NCI-H146 treated with DMSO at 0.1 percent for 48 hours (cell line): ENCODE results near the gene AJUBA.
"Not testable (repeated sequence)": the region's sequence is repeated elsewhere in the genome, so short reads cannot be mapped to it uniquely, and the experiment has no call there.

ENCODE experiments used
- DNase-seq: peaks from one replicate; lab custom pipeline; 2025; ENCODE audit not compliant: unreplicated experiment; lab: John Stamatoyannopoulos, UW

Gene AJUBA

DNA sequence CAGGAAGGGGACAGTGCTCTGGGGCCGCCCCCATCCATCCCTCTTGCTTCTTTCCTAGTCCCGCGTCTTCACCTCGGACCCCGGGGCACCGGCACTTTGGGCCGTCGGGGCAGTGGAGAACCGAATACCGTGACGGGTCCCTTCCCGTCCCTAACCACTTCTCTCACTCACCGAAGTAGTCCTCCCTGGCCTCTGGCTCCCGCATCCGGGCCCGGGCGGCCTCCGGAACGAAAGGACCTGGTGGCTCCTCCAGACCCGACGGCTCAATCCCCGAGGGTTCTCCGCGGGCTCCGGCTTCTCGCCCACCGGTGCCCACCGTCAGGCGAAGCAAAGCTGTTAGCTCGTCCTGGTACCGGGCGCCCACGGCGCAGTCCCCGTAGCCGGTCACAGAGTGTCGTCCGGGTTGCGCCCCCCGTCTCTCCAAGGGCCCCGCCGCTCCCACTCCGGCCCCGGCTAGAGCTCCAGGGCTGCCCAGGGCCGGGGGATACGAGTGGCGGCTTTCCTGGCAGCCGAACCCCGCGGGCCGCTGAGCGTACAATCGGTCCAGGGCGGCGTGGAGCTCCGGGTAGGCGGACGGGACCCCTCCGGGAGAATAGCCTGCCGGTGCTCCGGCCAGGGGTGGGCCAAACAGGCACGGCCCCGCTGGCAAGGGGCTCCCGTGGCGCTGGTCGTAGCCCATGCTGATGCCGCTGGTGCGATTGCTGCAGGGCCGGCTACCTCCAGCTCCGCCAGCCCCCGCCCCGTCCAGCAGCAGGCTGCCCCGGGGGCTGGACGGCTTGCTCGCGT, 1.1 kb downstream of the AJUBA start:
- no peak for DNase-seq

DNA sequence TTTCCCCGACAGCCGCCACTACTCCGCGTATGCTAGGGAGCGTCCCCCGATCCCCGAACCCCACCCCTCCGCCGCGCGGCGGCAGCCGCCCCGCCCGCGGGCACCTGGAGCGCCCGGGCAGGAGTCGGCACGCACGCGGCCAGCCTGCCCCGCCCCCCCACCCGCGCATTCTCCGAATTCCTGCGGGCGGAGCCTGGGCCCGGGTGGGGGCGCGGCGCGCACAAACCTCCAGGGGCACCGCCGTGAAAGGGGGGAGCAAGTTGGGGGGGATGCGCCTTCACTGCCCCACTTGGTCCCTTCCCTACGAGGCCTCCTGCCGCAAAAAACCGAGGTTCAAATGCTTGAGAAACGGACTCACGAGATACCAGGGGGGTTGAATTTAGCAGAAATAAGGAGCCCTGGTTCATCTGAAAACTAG, 1.7 kb downstream of the AJUBA start:
- no peak for DNase-seq

DNA sequence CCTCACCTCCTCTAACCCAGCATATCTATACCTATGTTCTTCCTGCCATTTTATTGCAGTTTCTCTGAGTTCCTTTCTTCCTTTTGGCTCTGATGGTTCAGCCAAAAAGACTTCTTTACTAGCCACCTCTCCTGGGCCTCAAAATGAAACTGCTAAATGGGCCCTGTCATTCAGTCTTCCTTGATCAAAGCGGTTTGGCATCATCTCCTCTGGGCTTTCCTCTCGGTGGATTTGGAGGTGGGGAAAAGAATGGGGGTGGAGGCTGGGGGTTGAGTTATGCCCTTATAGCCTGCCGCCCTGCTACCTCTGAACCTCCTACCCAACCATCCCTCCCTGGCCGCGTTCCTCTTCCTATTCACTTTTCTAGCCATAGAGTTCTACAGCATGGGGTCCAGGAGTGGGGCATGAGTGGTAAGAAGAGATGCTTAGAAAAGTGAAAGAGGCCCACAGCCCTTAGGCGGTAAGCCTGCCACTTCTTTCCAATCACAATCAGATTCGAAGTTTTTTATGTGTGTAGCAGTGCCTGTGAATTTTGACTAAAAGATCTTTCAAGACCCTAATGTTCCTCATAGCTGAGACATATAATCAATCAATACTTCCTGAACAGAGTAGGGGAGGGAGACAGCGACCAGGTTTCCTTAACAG, 2.5 kb downstream of the AJUBA start:
- no peak for DNase-seq

DNA sequence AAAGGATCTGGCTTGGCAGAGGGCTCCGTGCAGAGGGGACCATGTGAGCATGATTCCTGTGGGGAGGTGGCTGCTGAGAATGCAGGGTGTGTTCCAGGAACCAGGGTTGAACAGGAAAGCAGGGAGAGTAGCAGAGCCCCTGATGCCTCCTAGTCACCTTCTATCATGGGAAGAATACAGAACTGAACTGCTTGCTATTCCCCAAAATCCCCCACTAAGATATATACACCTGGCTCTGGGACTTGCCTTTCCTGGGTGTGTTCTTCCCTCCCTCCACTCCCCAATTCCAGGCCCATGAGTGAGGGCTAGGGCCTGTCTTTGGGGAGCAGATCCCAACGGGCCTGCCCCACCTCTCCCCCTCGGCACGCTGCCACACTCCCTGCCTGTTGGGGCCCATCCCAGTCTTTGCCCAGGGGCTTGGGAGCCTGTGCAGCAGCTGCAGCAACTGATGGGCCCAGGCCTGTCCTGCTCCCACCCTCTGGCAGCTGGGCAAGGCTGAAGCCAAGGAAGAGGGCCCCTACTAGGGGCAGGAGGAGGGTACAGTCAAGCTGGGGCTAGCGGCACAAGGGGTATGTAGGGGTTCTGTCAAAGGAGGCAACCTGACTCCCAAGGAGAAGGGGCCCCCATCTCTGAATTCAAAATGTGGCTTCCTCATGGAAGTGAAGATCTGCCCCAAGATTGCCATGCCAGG, 3.2 kb downstream of the AJUBA start:
- DNase-seq: no peak

DNA sequence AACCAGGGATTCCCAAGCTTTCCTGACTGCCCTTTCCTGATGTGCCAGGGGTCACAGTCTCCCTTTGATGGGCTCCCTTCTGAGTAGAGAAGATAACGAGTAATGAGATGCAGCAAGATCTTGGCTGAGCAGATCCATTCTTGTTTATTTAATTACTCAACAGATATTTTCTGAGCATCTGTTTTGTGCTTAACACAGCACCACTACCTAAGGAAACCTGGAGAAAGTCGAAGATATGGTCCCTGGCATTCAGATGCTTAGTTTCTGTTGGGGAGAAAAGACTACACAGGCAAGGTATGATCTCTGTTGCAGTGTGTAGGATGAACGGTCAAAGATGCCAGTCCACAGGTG, 3.9 kb downstream of the AJUBA start:
- DNase-seq: no peak

DNA sequence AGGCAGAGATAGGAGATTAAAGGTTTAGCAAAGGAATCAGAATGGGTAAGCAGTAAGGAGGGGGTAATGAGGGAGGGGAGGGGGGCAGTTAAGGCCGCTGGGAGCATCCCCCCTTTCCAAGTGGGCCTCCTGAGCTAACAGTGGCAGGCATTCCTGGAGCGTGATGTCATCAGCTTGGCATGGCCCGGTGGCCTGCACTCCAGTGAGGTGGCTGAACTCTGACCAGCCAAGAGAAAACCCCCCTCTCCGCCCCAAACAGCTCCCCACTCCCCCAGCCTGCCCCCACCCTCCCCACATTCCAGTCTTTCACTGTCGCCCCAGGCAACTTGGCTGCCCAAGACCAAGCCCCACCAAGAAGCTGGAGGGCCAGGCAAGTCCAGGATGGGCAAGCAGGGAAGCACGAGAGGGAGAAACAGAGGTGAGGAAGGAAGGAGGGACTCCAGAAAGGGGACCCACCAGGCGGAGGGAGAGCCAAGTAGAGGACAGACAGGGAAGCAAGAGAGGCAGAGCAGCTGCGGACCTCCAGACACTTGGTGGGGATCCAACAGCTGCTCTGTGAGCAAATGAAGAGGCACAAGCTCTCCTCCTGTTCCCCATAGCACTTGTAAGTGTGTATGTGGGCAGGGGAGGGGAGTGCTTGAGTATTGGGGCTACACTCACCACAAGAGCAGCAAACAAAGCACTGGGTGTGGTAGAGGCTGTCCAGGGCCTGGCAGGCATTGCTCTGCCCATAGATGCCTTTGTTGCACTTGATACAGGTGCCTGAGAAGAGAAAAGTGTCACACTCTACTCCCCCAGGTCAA, 4.5 kb downstream of the AJUBA start:
- DNase-seq: no peak

DNA sequence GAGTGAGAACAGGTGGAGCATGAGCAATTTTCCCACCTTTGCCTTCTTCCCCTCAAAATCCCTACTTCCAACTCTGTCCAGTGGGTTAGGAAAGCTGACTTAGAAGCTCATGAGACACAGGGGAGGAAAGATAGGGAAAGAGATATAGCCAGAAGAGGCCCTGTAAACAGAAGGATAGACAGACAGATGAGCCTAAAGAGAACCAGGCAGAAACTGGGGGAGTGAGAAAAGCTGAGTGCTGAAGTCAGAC, 5.0 kb downstream of the AJUBA start:
- DNase-seq: no peak

DNA sequence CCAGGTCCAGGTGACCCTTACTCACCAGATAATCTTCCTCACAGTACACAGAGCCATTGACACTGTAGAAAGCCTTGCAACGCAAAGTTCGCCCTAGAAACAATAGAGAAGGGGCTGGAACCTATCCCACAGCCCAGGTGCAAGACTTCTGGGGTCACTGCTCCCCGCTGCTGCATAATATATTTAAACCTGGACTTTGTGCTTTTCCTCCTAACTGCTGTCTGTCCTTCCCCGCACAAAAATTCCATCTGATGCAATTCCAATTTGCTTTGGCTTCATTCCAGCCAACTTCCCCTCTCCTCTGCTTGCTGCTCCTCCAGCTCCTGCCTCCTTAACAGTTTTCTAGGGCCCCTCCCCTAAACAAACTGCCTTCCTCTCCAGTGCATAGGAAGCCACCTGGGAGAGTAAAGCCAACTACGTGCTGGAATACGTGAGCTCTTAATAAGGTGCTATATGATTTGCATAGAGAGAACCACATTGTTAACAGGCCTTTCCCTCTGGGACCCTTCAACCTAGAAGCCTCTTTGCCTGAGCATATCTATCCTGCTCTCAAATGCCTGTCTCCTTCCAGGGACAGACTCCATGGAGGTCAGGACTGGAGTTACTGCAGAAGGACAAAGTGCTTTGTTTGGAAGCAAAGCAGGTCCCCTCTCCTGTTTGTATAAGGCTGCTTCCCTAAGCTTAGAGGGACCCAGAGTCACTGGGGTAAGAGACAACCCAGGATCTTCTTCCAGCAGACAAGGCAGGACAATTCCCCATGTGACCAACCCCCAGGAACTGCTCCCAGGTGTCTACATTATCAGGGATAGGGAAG, 5.5 kb downstream of the AJUBA start:
- DNase-seq: no peak

DNA sequence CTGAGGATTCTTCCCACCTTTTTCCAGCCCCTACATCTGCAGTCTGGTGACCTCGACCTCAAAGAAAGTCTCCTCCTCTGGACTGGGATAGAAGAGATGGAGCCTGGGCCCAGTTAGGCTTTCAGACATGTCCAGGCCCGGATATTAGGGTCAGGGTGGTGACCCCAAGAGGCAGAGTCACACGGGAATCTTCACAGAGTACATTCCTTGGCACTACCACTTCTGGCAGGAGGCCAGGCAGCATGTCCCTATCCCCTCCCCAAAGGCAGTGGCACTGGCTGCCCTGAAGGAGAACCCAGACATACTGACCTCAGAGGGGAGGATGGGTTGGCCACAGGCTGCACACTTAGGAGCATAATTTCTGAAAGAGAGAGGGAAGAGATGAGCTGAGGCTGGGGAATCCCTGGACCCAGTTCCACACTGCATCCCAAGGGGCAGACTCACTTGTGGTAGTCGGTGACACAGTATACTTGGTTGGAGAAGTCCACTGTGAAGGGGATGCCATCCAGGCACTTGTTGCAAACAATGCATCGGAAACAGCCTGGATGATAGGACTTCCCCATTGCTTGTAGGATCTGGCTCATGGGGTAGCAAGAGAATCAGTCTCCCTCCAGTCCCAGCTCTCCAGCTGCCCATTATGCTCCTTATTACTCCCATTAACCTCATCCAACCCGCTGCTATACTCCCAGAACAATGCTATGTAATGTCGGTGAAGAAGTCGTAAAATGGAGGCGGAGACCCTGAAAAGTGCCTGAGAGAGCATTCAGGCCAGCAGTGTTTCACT, 7.6 kb downstream of the AJUBA start:
- no peak for DNase-seq

DNA sequence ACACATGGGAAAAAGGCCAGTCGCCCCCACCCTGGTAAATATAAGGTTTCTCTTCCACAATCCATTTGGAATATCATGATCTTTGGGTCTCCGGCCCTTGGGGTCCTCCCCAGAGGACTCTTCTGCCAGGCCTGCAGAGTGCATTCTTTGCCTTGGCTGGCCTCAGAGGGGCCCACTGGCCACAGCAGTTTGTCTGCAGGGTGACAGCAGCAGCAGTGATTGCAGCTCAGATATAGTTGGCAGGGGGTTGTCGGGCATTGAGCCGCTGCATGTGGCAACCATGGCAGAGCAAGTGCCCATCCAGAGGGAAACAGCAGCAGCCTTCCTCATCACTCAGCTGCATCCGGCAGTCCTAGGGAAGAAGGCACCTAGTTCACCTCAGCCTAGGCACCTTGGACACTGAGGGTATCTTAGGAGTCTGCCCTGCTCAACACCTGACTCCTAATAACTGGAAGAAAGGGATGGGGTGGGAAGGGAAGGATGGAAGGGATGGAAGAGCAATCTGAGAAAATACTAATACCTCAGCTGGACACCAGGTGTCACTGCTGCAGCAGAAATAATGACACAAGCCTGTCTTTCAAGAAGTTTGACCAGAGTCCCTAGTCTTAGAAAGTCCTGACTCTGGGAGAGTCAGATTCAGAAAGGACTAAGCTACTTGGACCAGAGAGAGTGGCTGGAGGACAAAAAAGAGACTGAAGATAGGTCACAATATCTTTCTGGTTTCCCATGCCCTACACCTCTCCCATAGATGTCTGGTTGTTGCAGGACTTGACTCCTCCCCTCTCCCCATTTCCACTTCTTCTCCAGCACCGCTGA, 8.9 kb downstream of the AJUBA start:
- peak; percentile 14 for DNase-seq

DNA sequence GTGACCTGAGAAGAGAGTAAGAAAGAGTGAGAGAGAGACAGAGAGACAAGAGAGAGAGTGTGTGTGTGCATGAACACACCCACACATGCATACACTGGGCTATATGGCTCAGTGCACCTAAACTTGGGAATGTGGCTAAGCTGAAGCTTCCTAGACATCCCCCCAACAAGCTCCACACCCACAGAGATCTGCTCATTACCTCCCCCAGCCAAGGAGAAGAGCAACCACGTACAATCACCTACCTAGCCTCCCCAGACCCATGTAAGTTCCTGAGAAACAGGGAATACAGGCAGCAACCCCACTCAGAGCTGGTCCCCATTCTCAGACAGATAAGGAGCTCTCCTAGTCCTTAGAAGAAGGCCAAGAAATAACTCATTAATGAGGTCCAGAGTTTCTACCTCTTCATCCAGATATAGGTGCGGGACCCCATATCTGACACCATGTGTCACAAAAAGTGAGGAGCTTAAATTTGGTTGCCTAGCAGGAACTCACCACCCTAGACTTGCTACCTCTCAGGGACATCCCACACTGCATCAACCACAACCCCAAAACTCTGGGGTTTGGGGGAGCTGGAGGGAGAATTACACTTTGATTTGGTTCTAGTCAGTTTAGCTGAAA, 9.9 kb downstream of the AJUBA start:
- DNase-seq: no peak

DNA sequence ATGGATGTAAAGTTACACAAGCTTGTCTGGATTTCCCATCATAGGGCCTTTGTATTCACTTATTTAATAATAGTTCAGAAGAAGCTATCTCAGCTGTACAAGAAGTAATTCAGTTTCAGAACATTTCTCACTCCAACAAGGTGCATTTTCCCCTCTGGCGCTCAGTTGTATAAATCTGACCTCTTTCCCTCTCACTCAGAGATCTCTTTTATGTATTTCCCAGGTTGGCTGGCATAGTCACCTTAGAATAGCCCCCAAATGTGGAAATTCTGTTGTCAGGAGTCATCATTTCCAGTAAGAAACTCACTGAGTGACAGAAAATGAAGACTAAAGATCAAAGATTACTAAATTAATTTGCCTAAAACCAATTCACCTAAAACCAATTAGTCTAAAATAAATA, 11.2 kb downstream of the AJUBA start:
- DNase-seq: no peak

DNA sequence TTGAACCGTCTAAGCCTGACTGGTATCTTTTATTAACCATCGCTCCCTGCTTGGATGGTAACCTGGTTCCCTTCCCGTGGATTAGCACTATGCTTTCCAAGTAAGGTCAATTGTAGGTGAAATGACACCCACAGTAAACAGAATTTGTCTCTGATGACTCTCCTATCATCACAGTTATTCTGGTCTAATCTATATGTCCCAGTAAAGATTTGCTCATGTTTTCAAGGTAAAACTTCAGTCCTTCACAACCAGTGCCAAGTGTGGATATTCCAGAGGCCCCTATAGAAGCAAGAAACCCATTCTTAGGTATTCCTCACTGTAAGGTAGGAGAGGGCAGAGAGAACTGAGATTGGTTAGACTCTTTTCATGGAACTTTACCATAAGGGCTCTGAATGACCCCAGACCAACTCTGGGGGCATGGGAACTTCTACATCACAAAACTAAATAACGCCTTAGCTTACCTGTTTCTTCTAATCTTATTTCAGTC, 15.5 kb downstream of the AJUBA start:
- no peak for DNase-seq

DNA sequence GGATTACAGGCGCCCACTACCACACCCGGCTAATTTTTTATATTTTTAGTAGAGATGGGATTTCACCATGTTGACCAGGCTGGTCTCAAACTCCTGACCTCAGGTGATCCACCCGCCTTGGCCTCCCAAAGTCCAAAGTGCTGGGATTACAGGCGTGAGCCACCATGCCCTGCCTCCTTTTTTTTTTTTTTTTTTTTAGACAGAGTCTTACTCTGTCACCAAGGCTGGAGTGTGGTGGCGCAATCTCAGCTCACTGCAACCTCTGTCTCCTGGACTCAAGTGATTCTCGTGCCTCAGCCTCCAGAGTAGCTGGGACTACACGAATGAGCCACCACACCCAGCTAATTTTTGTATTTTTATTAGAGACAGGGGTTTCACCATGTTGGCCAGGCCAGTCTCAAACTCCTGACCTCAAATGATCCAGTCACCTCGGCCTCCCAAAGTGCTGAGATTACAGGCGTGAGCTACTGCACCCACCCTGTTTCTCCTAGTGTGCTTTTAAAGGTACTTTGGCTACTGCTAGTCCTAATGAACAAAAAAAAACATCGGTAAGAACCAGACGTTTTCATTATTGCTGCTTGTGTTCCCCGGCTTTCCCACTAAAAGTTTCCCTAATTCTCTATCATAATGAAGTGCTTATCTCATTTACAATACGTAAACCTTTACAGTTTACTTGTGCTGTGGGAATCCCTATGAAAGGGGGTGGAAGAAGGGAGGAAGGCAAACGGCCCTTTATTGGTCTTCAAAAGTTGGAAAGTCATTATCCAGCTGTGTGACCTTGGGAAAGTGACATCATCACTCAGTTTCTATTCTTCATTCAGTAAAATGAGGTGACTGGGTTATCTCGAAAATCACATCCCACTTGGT, 16.2 kb downstream of the AJUBA start:
- not testable (repeated sequence) for DNase-seq

DNA sequence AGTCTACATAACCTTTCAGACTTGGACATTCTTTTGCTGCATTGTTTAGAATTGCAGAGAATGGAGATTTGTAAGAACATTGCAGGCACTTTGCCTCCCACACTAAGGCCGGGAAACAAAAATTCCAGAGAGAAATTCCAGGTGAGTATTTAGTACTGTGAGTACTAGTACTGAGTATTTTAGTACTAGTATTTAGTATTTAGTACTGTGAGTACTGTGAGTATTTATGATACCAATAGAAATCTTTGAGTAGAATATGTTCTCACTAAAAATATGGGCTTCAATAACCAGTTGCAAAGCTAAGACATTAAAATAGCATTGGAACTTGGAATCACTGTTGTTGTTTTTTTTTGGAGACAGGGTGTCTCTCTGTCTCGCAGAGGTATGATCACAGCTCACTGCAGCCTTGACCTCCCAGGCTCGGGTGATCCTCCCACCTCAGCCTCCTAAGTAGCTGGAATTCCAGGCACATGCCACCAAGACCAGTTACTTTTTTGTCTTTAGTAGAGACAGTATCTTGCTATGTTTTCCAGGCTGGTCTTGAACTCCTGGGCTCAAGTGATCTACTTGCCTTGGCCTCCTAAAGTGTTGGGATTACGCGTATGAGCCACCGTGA, 20.2 kb downstream of the AJUBA start:
- no peak for DNase-seq

DNA sequence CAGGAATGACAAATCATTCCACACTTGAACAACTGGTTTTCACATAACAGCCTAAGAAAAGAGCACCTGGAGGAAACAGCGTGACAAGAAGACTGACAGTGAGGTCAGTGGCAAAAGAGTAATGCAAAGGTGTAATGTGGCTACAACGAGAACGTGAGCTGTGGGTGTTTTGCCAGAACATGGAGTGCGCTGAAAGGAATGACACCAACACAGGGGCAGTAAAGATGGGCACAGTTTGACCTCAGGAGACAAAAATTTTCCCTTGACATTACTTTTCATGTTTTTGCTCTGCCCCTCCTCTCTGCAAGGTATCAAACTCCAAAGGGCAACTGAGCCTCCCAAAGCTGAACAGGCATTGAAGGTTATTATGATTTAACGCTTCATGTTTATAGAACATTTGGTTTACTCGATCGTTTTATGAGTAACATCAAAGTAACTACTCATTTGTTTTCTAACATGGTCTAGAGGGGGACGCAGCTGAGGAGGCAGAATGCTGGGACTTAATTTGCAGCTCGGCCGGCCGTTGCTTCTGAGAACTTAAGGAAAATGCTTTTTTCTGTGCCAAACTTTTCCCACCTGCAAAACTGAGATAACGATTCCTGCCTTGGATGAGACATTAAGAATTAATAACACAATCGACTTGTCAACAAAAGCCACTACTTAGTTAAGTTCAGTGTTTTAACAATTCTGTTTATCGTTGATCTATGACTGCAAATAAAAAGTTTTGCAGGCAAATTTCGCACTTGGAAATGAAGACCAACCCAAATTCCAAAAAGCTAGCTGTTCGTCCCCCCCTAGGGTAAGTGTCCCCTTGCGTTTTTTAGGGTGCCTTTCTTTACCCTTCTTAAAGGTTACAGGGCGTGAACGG, 26.4 kb downstream of the AJUBA start:
- no peak for DNase-seq
